GM12892 (cell line): ENCODE results near the gene CPXM2.

Experiments
- POLR2A ChIP-seq: IDR thresholded peaks from 2 replicates; pipeline ENCODE4 v1.6.1; 2011; ENCODE audit warnings: low read depth, low read length, control low read depth
- POLR2AphosphoS5 ChIP-seq: IDR thresholded peaks from 2 replicates; pipeline ENCODE4 v1.6.1; 2011; ENCODE audit warnings: low read depth, low read length, control low read depth
- TAF1 ChIP-seq: IDR thresholded peaks from 2 replicates; pipeline ENCODE4 v1.6.1; 2011; ENCODE audit warnings: low read depth, mild to moderate bottlenecking, control low read depth, low read length, borderline replicate concordance

DNA sequence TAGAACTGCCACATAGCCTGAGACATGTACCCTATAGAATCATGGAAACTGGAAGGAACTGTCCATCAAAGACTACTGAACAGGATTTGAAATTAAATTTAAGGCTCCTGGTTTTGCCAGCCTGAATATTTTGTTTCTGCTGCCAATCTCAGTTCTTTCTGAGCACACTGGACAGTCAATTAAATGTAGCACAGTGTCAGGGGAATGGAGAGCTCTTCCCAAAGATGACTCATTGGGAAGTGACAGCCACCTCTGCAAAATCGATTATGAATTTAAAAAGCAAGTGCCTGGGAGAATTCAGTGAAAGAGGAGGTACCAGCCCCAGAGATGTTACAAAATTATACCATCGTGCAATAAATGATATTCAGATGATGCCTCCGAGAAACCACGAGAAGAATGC, 47.8 kb downstream of the CPXM2 start:
- TF ChIP-seq POLR2A, result no peak
- no peak for TF ChIP-seq POLR2AphosphoS5
- TF ChIP-seq TAF1, result no peak
